Nucleus accumbens (tissue), 56 donors: ENCODE measurements around the gene ATP2C1.
A peak's percentile ranks its signal among the peaks of the same experiment; 100 is the strongest.

Experiments used
- DNase-seq, 56 donors: peaks; one replicate each; lab custom pipeline; 2025; lab: John Stamatoyannopoulos, UW

The ATP2C1 gene

DNA sequence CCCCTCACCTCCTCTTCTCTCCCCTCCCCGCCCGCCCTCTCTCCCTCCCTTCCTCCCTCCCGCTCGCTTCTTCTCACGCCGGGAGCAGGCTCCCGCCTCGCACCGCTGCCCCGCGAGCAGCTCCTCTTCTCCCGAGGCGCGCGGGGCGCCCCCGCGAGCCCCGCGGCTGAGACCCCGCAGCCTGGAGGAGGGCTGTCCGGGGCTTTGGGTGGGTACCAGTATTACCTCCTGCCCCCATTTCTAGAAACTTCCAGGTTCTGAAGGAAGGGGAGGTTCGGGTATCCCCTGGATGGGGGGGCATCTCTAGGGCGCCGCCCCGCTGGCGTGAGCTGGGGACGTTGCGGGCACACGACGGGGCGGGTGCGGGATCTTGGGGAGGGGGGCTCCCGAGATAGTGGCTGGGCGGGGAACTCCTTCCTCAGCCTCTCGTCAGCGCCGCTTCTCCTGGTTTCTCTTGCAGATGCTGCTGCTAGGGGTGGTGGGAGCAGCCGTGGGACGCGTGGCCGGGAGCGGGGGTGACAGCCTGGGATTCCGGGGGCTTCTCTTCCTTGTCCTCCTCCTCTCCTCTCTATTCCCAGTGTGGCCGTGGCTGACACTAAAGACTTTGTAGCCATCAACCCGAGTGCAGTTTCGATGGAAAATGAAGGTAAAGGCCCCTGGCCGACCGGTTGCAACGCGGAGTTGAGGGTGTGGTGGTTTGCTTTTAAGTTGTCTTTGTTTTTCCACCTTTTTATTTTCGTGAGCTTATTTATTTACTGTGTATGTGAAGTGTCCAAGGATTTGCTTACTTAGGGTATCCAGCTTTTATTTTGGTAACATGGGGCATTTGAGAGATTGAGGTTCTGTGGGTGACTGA is 474 bp downstream of the ATP2C1 start:
- peak in 46 of 56 donors; percentile 14 to 84 (median 59) for DNase-seq

DNA sequence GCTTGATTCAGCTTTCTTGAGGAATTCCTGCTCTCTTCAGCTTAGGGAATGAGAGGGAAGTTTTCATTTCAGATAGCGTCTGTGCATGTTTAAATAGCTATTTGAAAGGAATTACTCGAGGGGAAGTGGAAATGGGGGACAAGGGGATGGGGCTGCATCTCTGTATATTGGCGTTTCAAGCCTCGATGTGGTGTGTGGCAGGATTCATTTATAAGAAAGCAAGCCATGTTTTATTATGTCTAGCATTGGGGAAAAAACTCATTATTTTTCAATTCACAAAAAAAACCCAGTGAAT is 1.0 kb downstream of the ATP2C1 start:
- peak in 1 of 56 donors; percentile 32 for DNase-seq

DNA sequence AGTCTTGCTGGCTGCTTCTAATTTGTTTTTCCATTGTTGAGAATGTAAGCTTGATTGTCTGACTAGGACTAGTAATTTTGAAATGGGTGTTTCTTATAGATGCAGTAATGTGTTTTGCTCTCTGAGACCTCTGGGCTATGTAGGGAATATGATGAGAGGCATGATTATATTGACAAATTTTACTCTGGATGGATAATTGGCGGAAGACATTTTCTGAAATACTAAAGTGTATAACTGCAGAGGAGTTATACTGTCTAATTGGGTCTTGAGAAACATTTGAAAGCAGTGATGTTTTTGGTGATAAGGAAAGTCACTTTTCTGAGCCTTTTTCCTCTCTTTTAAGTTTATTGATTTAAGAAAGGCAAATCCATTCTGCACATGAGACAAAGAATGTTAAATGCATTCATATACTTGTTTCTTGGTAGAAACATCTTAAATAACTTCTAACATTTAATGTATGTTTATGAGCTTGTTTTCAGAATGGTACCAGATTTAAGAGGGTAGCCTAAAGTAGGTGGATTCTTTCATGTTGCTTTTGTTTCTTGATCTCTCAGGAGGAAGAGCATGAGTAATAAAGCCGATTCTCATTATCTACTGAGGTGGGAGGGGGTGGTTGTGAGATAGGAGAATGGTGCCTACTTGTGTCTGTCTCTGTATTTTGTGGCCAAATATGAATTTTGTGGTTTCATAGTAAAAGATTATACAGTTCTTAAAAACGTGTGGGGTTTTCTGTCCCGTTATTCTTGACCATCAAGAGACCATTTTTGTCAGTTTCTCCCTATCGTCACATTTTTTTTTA is 2.0 kb downstream of the ATP2C1 start:
- DNase-seq, result no peak

DNA sequence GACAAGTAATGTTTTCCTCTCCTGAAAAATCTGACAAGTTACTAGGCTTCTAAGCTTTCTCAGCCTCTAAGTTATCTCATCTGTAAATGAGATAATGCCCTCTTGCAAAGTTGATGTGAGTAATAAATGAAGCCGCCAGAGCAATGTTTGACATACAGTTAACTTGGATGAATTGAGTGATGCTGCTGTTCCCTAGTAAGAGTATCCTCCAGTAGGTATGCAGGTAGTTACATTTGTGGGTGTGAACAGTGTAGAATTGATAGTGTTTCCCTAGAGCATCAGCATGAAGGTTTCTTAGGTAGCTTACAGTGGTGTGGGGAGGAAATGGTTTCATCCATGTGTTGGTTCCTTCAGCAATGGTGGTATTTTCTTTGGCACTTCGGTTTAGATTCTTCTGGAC is 3.4 kb downstream of the ATP2C1 start:
- DNase-seq, result no peak

DNA sequence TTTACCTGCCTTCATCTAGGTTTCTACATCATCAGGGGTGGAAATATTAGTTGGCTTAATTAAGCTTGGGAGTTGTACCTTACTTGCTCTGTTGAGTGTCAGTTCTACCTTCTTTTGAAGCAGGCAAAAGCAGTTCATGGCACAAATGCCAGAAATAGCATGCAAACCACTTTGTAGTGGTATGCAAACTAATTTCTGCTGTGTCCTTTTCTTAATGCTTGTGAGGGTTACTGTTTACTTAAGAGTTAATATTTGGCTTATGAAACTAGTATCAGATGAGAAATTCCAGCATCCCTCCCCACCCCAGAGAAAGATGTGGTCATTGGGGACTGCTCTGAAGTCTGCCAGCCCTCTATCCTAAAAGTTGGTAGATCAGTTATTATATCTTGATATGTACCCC is 7.1 kb downstream of the ATP2C1 start:
- no peak for DNase-seq

DNA sequence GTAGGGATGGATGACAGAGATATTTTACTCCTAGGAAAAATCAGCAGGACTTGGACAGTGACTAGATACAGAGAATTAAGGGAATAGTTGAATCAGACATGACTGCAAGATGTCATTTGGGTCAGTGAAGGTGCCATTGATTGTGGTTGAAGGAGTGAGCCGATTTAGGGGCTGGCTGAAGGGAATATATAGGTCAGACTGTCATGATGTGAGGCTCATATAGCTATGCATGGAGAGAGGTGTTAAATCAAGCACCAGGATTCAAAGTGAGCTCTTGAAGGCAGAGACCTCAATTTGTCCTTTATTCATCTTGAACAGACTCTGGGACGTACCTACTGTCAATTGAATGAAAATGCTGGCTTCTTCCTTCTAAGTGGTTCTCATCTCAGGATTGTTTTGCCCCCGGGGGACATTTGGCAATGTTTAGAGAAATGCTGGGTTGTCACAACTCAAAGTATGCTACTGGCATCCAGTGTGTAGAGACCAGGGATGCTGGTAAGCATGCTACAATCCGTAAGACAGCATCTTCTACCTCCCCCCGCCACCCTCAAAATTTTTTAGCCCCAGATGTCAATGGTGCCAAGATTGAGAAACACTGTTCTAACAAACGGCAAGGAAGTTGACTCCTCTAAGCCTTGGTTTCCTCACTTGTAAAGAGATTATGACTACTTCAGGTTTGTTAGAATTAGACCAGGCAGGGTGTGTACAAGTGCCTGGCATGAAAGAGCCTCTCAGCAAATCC is 7.8 kb downstream of the ATP2C1 start:
- DNase-seq, result no peak

DNA sequence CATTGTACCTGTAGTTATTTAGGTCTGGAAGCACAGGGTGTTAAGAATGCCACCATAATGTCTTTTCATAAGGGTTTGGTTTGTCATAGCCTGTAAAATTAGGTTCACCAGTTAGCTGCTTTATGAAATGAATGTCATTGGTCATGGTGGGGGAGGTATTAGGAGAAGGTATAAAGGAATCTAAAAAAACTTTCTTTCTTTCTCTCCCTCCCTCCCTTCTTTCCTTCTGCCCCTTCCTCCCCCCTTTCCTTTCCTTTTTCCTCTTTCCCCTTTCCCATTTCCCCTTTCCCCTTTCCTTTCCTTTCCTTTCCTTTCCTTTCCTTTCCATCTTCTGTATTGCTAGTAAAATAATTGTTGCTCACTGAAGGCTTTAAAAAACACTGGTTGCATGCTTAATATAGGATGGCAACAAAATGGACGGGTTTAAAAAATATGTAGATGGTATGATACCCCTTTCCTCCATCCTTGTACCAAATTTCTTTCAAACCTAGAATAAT is 9.6 kb downstream of the ATP2C1 start:
- DNase-seq, result no peak

- no peak for DNase-seq
Observed at GRCh38 chr3:130904491-130904890, 10.6 kb downstream of the ATP2C1 start.

GRCh38 chr3:130905551-130905950 is 11.7 kb downstream of the ATP2C1 start:
- DNase-seq, result no peak

DNA sequence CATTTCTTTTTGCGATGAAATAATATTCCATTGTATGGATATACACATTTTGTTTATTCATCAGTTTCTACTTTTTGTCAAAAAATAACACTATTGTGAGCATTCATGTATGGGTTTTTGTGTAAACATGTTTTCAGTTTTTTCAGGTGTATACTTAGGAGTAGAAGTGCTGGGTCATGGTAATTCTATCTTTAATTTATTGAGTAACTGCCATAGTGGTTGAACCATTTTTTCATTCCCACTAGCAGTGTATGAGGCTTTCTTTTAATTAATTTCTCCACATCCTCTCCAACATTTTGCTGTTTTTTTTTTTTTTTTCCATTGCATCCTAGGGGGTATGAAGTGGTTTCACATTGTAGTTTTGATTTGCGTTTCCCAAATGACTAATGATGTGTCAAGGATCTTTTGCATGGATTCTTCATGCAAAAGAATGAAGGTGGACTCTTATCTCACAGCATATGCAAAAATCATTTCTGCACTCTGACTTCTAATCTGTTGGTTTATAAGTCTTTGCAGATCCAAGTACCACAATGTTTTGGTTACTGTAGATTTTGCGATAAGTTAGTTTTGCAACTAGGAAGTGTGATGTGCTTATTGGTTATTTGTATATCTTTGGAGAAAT is 12.6 kb downstream of the ATP2C1 start:
- DNase-seq, result no peak

GRCh38 chr3:130907500-130907899 is 13.6 kb downstream of the ATP2C1 start:
- DNase-seq, result no peak

- DNase-seq, result no peak
Observed at GRCh38 chr3:130907966-130908365, 14.1 kb downstream of the ATP2C1 start.

DNA sequence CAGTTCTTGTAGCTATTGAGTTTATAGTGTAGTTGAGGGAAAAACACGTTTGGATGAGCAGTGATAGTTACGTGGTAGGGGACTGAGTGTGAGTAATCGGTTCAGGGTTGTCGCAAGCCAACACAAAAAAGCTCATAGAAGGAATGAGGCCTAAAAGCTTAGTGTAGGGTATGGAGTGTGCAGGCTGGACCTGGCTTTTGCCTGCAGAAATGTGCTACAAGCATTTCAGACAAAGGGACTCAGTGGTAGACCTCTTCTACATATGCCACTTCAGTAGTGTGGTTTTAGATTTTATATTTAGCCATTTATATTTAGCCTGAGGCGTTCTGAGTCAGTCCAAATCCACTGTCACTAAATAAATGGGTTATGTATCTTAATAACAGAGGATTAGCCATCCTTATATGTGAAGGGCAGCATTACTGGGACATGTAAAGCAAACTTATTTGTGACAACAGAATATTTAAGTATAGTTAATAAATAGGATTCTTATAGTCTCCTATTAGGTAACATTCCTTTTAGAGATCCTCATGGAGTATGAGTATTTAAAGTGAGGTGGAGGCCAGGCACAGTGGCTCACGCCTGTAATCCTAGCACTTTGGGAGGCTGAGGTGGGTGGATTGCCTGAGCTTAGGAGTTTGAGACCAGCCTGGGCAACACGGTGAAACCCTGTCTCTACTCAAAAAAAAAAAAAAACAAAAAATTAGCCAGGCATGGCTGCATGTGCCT is 21.8 kb downstream of the ATP2C1 start:
- DNase-seq, result no peak

GRCh38 chr3:130916507-130917167 is 22.8 kb downstream of the ATP2C1 start:
- DNase-seq, result no peak

DNA sequence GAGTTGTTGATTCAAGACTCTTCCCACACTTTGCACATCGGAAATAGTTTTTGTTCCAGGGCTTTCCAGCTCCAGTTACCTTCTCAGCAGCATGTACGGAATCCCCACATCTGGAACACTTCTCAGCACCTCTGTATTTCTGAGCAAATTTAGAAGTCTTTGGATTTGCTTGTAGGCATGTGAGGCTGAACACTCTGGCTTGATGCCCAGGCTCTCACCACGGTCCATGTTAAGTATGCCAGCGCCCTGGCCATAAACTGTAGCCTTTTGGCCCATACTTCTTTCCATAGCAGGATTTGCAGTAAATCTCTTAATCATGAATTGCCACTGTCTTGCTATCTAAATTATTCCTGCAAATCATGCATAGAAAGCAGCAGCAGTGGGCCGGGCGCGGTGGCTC is 24.4 kb downstream of the ATP2C1 start:
- no peak for DNase-seq

DNA sequence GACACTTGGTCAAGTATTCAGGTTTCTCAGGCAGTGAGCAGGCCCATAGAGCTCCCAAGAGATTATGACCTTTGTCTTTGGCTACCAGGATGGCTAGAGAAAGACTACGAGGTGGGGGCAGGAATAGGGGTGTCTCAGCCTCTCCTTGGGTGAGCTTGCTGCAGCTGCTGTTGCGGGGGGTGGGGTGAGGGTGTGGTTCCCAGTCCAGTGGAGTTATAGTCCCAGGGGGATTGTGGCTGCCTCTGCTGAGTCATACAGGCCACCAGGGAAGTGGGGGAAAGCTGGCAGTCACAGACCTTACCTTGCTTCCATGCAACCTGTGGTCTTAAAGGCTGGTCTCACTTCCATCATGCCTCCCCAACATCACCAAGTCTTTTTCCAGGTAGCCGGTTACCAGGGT is 31.7 kb downstream of the ATP2C1 start:
- DNase-seq, result no peak

GRCh38 chr3:130926504-130926903 is 32.6 kb downstream of the ATP2C1 start:
- DNase-seq, result no peak

GRCh38 chr3:130929804-130930203 is 35.9 kb downstream of the ATP2C1 start:
- no peak for DNase-seq

DNA sequence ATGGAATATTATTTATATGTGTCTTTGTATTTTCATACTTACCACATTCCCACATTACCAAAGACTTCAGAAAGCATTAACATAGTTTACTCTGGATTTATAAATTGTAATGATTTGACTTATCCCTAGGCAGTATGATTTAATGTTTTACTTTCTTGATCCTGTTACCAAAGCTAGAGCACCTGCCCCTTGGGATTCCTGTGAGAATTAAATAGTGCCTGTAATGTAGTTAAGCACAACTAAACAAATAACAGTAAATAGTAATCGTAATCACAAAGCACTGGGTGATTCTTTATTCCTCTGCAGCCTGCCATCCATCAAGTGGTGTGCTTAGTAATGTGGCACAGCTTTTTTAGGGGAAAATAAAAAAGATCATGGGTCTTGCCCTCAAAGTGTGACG is 39.1 kb downstream of the ATP2C1 start:
- no peak for DNase-seq
